Gastrocnemius medialis (tissue), 4 donors: ENCODE results near the gene ID1.

ENCODE experiments used
- CTCF ChIP-seq, 5 experiments: fragments of 450-650 bp in 3 of 5; fragments of 200-600 bp in 2 of 5; sonication (generic) in 2 of 5; IDR thresholded peaks in 4 of 5; conservative IDR thresholded peaks in 1 of 5; 1 replicate in 4 of 5; 2 replicates in 1 of 5; pipeline ENCODE4 v1.5.1; 2016 to 2019; ENCODE audit warnings: antibody characterized with exemption in 5 of 5, mild to moderate bottlenecking in 3 of 5, moderate library complexity in 3 of 5
- POLR2A ChIP-seq, 2 donors: fragments of 450-650 bp; IDR thresholded peaks; one replicate each; pipeline ENCODE4 v1.6.1; 2017; ENCODE audit warnings: antibody characterized with exemption in 2 of 2, mild to moderate bottlenecking in 2 of 2, moderate library complexity in 2 of 2

- TF ChIP-seq CTCF (IDR thresholded peaks at IDR 0.05 in 4 of 5, conservative IDR thresholded peaks at IDR 0.05 in 1 of 5) = no peak
- TF ChIP-seq POLR2A (IDR thresholded peaks at IDR 0.05) = no peak
Observed at GRCh38 chr20:31607640-31608250, 2.7 kb downstream of the ID1 start.
